ENCODE results near the gene PDE6A. TPM values are rescaled to one million over a fixed set of nuclear protein-coding genes. Genes with fewer than 3 reads are reported as not detected.

PDE6A gene
- total RNA-seq, 1 experiment from 2014 or later = not detected

DNA sequence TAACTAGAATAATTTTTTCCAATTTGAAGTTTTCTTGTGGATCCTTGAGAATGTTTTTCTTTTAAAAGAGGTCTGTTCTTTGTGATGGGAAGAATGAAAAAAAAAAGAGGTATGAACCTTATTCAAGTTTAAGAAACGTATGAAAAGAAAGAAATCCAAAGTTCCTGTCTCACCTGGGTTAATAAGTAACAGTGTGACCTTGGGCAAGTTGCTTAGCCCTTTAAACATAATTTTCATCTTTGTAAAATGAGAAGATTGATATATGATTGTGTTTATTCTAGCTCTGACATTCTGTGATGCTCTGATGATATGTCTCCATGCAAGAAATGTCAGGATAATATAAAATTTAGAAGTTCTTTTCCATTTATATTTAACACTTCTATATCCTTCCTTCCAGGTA is 35.3 kb upstream of the PDE6A start (continued):
- TF ChIP-seq, protein P1, sequence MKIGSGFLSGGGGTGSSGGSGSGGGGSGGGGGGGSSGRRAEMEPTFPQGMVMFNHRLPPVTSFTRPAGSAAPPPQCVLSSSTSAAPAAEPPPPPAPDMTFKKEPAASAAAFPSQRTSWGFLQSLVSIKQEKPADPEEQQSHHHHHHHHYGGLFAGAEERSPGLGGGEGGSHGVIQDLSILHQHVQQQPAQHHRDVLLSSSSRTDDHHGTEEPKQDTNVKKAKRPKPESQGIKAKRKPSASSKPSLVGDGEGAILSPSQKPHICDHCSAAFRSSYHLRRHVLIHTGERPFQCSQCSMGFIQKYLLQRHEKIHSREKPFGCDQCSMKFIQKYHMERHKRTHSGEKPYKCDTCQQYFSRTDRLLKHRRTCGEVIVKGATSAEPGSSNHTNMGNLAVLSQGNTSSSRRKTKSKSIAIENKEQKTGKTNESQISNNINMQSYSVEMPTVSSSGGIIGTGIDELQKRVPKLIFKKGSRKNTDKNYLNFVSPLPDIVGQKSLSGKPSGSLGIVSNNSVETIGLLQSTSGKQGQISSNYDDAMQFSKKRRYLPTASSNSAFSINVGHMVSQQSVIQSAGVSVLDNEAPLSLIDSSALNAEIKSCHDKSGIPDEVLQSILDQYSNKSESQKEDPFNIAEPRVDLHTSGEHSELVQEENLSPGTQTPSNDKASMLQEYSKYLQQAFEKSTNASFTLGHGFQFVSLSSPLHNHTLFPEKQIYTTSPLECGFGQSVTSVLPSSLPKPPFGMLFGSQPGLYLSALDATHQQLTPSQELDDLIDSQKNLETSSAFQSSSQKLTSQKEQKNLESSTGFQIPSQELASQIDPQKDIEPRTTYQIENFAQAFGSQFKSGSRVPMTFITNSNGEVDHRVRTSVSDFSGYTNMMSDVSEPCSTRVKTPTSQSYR (CRISPR knock-in tag; IDR thresholded peaks at IDR 0.05) = no peak
- TF ChIP-seq HMGA2 (CRISPR knock-in tag; IDR thresholded peaks at IDR 0.05) = no peak
- TF ChIP-seq, protein P2, sequence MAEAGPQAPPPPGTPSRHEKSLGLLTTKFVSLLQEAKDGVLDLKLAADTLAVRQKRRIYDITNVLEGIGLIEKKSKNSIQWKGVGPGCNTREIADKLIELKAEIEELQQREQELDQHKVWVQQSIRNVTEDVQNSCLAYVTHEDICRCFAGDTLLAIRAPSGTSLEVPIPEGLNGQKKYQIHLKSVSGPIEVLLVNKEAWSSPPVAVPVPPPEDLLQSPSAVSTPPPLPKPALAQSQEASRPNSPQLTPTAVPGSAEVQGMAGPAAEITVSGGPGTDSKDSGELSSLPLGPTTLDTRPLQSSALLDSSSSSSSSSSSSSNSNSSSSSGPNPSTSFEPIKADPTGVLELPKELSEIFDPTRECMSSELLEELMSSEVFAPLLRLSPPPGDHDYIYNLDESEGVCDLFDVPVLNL (CRISPR knock-in tag; IDR thresholded peaks at IDR 0.05; ENCODE audit: borderline replicate concordance, low read depth) = no peak

DNA sequence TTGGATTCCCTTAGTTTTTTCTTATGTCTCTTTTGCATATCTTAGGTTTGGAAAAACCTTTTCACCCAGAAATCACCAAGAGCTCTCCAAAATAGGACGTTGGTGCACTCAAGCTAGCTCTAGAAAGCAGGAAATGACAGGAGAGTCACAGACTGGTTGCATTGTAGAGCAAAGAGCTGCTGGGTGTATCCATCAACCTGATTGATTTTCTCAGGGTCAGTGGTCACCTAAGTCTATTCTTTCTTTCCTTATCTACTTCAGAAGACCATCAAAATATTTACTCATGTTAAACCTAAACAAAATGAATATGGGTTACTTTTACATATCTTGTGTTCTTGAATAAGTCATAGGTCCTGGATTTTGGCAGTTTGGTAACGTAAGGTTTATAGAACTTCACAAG is 30.8 kb upstream of the PDE6A start:
- no peak for TF ChIP-seq NFATC4 (CRISPR knock-in tag; IDR thresholded peaks at IDR 0.05)
- no peak for TF ChIP-seq NR3C1 (CRISPR knock-in tag; conservative IDR thresholded peaks at IDR 0.05; ENCODE audit: low read depth)
- TF ChIP-seq, protein P3, sequence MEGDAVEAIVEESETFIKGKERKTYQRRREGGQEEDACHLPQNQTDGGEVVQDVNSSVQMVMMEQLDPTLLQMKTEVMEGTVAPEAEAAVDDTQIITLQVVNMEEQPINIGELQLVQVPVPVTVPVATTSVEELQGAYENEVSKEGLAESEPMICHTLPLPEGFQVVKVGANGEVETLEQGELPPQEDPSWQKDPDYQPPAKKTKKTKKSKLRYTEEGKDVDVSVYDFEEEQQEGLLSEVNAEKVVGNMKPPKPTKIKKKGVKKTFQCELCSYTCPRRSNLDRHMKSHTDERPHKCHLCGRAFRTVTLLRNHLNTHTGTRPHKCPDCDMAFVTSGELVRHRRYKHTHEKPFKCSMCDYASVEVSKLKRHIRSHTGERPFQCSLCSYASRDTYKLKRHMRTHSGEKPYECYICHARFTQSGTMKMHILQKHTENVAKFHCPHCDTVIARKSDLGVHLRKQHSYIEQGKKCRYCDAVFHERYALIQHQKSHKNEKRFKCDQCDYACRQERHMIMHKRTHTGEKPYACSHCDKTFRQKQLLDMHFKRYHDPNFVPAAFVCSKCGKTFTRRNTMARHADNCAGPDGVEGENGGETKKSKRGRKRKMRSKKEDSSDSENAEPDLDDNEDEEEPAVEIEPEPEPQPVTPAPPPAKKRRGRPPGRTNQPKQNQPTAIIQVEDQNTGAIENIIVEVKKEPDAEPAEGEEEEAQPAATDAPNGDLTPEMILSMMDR (IDR thresholded peaks at IDR 0.05) = no peak
- TF ChIP-seq ZNF416 (CRISPR knock-in tag; IDR thresholded peaks at IDR 0.05) = no peak
- no peak for TF ChIP-seq MYBL2 (CRISPR knock-in tag; IDR thresholded peaks at IDR 0.05)
- TF ChIP-seq ESRRA (CRISPR knock-in tag; IDR thresholded peaks at IDR 0.05; ENCODE audit: borderline replicate concordance) = no peak
- no peak for TF ChIP-seq PRRX2 (CRISPR knock-in tag; IDR thresholded peaks at IDR 0.05)
- TF ChIP-seq, protein P4, sequence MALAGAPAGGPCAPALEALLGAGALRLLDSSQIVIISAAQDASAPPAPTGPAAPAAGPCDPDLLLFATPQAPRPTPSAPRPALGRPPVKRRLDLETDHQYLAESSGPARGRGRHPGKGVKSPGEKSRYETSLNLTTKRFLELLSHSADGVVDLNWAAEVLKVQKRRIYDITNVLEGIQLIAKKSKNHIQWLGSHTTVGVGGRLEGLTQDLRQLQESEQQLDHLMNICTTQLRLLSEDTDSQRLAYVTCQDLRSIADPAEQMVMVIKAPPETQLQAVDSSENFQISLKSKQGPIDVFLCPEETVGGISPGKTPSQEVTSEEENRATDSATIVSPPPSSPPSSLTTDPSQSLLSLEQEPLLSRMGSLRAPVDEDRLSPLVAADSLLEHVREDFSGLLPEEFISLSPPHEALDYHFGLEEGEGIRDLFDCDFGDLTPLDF (CRISPR knock-in tag; IDR thresholded peaks at IDR 0.05) = no peak
- TF ChIP-seq NR1H2 (CRISPR knock-in tag; IDR thresholded peaks at IDR 0.05) = no peak
- TF ChIP-seq CREM (CRISPR knock-in tag; IDR thresholded peaks at IDR 0.05) = no peak
- TF ChIP-seq, protein P5, sequence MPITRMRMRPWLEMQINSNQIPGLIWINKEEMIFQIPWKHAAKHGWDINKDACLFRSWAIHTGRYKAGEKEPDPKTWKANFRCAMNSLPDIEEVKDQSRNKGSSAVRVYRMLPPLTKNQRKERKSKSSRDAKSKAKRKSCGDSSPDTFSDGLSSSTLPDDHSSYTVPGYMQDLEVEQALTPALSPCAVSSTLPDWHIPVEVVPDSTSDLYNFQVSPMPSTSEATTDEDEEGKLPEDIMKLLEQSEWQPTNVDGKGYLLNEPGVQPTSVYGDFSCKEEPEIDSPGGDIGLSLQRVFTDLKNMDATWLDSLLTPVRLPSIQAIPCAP (CRISPR knock-in tag; IDR thresholded peaks at IDR 0.05) = no peak
- no peak for TF ChIP-seq HMGA2 (CRISPR knock-in tag; IDR thresholded peaks at IDR 0.05)
- no peak for TF ChIP-seq TEAD1 (CRISPR knock-in tag; IDR thresholded peaks at IDR 0.05)
- no peak for TF ChIP-seq MXD4 (CRISPR knock-in tag; IDR thresholded peaks at IDR 0.05; ENCODE audit: borderline replicate concordance)
- no peak for TF ChIP-seq ZNF219 (CRISPR knock-in tag; IDR thresholded peaks at IDR 0.05; ENCODE audit: borderline replicate concordance)
- no peak for TF ChIP-seq ATF1 (CRISPR knock-in tag; IDR thresholded peaks at IDR 0.05)
- TF ChIP-seq, protein P6, sequence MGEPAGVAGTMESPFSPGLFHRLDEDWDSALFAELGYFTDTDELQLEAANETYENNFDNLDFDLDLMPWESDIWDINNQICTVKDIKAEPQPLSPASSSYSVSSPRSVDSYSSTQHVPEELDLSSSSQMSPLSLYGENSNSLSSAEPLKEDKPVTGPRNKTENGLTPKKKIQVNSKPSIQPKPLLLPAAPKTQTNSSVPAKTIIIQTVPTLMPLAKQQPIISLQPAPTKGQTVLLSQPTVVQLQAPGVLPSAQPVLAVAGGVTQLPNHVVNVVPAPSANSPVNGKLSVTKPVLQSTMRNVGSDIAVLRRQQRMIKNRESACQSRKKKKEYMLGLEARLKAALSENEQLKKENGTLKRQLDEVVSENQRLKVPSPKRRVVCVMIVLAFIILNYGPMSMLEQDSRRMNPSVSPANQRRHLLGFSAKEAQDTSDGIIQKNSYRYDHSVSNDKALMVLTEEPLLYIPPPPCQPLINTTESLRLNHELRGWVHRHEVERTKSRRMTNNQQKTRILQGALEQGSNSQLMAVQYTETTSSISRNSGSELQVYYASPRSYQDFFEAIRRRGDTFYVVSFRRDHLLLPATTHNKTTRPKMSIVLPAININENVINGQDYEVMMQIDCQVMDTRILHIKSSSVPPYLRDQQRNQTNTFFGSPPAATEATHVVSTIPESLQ (CRISPR knock-in tag; IDR thresholded peaks at IDR 0.05) = no peak
- no peak for TF ChIP-seq IRF2 (CRISPR knock-in tag; IDR thresholded peaks at IDR 0.05; ENCODE audit: borderline replicate concordance, low read depth)
- TF ChIP-seq GRHL2 (CRISPR knock-in tag; IDR thresholded peaks at IDR 0.05; ENCODE audit: insufficient replicate concordance, severe bottlenecking) = no peak
- TF ChIP-seq SOX15 (CRISPR knock-in tag; IDR thresholded peaks at IDR 0.05) = no peak
- CTCF ChIA-PET = interaction anchor here (0.9 to 1.5 kb wide), 4 partner anchors 15 to 210 kb away, joined by 3 to 4 read pairs (median 3); partner anchors contain the start of gene SLC26A2

More for the DNA sequence above, 30.8 kb upstream of the PDE6A start:
- DNase-seq (ENCODE audit: low spot score) (no peak), ATAC-seq (no peak)
- H3K9me3 Mint-ChIP-seq = no peaks in the 10 kb centered on the region
- no peak overlapping the region for H3K27ac Mint-ChIP-seq
- no peaks in the 10 kb centered on the region for H3K4me1 Mint-ChIP-seq
- H3K36me3 Mint-ChIP-seq = no peaks in the 10 kb centered on the region
- POLR2A ChIA-PET = no interaction called here
- H3K4me3 Mint-ChIP-seq = no peak overlapping the region
- no peaks in the 10 kb centered on the region for H3K27me3 Mint-ChIP-seq (ENCODE audit: low read depth)

Data from WTC11 (cell line).